Neural cell (in vitro differentiated cells): Measurements from ENCODE around the gene ATP5F1A.

Experiments
- CTCF ChIP-seq: fragments of 450-650 bp; IDR thresholded peaks from 2 replicates; pipeline ENCODE4 v1.5.1; 2014; ENCODE audit warnings: antibody characterized with exemption, mild to moderate bottlenecking, moderate library complexity; ENCODE audit not compliant: poor library complexity, severe bottlenecking
- EP300 ChIP-seq: fragments of 450-650 bp; conservative IDR thresholded peaks from 2 replicates; pipeline ENCODE4 v1.6.1; 2014; ENCODE audit warnings: antibody characterized with exemption, mild to moderate bottlenecking, moderate library complexity; ENCODE audit not compliant: poor library complexity, severe bottlenecking
- RAD21 ChIP-seq: fragments of 450-650 bp; conservative IDR thresholded peaks from 2 replicates; pipeline ENCODE4 v1.6.1; 2014; ENCODE audit warnings: antibody characterized with exemption, mild to moderate bottlenecking, moderate library complexity

GRCh38 chr18:46048641-46049040, 49.5 kb downstream of the ATP5F1A start:
- no peak for TF ChIP-seq EP300
- no peak for TF ChIP-seq CTCF
- no peak for TF ChIP-seq RAD21
